ENCODE measurements around the gene SUGCT.
"Not testable (repeated sequence)": the region's sequence is repeated elsewhere in the genome, so short reads cannot be mapped to it uniquely, and the experiment has no call there.

The SUGCT gene

GRCh38 chr7:40139891-40140290, 5.1 kb downstream of the SUGCT start:
- DNase-seq (ENCODE audit: low spot score), result not testable (repeated sequence)

GRCh38 chr7:40141916-40142315, 7.1 kb downstream of the SUGCT start:
- DNase-seq (ENCODE audit: low spot score), result not testable (repeated sequence)

DNA sequence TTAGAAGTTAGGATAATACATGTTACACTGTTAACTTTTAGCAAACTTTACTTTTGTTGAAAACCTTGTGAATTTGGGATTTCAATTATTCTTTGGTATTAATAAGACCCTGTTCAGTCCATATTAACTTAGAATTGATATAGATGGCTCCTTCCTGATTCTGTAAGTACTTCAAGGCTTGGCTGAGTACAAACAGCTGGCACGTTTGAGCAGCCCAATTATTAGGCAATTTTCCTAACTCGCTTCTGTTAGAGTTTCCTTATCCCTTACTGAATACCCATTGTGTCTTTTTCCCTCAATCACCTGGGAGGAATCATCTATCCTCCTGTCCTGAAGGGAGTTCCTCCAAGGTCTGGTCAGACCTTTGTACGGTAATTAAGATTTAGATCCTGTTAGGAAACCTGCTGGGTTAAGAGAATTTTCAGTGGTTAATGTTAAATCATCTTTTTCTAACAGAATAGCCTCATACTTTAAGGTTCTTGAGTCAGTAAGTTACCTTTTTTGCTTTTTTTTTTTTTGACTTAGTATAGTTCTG, 10.9 kb downstream of the SUGCT start:
- DNase-seq (ENCODE audit: low spot score), result not testable (repeated sequence)

- no peak for DNase-seq (ENCODE audit: low spot score)
Measured at GRCh38 chr7:40147371-40148246, 12.8 kb downstream of the SUGCT start.

DNA sequence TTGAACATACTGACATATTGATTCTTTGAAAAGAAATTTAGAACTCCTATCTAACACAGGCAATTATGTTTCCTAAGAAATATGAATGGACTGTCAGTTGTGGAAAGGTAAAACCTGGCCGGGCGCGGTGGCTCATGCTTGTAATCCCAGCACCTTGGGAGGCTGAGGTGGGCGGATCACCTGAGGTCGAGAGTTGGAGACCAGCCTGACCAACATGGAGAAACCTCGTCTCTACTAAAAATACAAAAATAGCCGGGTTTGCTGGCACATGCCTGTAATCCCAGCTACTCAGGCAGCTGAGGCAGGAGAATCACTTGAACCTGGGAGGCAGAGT, 13.4 kb downstream of the SUGCT start:
- not testable (repeated sequence) for DNase-seq (ENCODE audit: low spot score)

DNA sequence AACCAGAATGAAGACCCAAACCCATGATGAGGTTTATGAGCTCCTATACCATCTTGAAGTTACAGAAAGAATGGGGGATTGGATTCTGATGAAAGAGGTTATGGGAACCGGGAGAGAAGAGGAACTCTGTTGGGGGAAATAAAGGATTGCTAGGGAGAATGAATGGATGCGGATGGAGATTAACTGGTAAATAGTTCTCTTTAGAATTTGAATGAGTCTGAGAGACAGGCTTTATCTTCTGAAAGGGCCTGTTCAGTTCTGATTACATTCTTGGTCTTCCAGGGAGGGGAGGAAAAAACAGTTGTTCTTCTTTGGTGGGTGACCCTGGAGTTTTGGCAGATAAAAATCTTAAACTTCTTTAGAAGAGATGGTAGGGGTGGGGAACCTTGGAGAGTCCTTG, 13.9 kb downstream of the SUGCT start:
- no peak for DNase-seq (ENCODE audit: low spot score)

GRCh38 chr7:40151504-40151903, 16.7 kb downstream of the SUGCT start:
- DNase-seq (ENCODE audit: low spot score), result no peak

GRCh38 chr7:40156988-40157387, 22.2 kb downstream of the SUGCT start:
- DNase-seq (ENCODE audit: low spot score), result no peak

- no peak for DNase-seq (ENCODE audit: low spot score)
Measured at GRCh38 chr7:40162516-40162915, 27.7 kb downstream of the SUGCT start.

GRCh38 chr7:40165216-40165615, 30.4 kb downstream of the SUGCT start:
- DNase-seq (ENCODE audit: low spot score), result no peak

DNA sequence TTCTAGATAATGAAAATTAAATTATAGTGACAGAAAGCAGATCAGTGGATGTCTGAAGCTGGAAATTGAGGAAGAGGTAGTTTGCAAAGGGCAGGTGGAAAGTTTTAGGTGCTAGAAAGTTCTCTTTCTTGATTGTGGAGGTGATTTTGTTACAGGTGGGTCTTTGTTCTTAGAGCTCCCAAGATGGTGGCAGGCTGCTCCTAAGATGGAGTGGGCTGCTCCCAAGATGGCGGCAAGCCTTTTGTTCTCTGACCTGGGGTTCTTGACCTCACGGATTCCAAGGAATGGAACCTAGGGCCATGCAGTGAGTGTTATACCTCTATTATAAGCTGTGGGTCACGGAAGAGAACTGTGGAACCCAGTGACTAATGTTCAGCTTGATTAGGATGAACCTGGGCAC, 32.5 kb downstream of the SUGCT start:
- DNase-seq (ENCODE audit: low spot score), result no peak

DNA sequence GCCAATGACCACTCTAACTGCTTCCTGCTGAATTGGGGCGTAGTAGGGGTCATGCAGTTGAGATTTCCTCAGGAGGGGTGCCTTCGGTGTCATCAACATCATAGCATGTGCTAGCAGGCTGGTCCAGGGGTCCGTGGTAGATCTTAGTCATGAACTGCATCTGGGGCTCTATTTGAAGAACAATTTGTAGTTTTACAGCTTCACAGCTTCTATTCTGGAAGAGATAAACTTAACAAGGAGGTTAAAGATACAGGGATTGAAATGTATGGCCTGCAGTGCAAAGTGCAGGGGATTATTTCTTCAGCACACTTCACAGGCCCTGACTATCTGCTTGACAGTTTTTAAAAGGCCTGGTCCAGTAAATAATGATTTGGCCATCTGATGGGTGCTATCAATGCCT, 33.5 kb downstream of the SUGCT start:
- DNase-seq (ENCODE audit: low spot score), result not testable (repeated sequence)

GRCh38 chr7:40173121-40173520, 38.3 kb downstream of the SUGCT start:
- not testable (repeated sequence) for DNase-seq (ENCODE audit: low spot score)

DNA sequence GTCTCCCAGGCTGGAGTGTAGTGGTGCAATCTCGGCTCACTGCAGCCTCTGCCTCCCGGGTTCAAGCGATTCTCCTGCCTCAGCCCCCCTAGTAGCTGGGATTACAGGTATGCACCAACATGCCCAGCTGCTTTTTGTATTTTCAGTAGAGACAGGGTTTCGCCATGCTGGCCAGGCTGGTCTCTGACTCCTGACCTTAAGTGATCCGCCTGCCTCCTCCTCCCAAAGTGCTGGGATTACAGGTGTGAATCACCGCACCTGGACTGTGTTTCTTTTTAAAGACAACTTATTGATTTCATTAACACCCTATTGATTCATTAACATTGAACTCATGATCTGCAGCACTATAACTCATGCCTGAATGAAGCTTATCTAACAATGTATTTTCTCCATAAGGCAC, 40.5 kb downstream of the SUGCT start:
- DNase-seq (ENCODE audit: low spot score), result not testable (repeated sequence)

DNA sequence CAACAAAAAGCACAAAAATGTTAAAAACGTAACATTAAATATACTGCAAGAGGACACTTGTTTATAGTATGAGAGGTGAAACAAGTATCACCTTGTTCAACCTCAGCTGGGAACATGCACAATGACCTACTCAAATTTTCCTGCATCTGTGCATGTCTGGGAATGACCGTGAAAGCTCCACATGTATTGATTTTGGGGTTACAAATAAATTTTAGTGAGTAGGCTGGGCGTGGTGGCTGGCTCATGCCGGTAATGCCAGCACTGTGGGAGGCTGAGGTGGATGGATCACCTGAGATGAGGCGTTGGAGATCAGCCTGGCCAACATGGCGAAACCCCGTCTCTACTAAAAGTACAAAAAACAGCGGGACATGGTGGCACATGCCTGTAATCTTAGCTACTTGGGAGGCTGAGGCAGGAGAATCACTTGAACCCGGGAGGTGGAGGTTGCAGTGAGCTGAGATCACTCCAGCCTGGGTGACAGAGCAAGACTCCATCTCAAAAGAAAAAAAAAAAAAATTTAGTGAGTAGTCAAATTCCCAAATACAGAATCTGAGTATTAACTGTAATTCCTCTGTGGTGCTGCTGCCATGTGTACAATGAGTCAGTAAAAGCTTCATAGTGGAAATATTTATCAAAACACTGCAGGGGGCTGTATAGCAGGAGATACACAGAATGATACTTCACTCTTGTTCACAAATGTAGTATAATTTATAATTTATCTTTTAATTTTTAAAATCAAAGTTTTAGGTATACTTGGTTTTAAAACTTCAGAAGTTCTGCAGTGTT, 41.1 kb downstream of the SUGCT start:
- DNase-seq (ENCODE audit: low spot score), result peak; percentile 58

GRCh38 chr7:40177071-40177470, 42.3 kb downstream of the SUGCT start:
- no peak for DNase-seq (ENCODE audit: low spot score)

- no peak for DNase-seq (ENCODE audit: low spot score)
Measured at GRCh38 chr7:40182452-40182851, 47.6 kb downstream of the SUGCT start.

DNA sequence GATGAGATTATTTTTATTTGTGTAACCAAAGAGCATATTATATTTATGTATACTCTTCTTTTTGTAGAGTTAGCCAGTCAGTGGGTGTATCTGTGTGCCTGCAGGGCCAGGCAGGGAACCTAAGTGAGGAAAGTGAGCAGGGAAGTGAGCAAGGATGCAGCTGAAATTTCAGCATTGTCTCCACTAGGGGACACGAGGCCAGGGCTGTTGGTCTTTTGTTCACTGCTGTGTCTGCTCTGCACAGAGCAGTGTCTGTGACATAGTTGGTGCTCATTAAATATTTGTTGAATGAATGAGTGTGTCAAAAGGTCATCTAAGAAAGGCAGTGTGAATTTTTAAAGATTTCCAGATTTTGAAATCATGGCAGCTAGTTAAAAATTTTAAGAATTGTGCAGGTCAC, 51.8 kb downstream of the SUGCT start:
- DNase-seq (ENCODE audit: low spot score), result no peak

DNA sequence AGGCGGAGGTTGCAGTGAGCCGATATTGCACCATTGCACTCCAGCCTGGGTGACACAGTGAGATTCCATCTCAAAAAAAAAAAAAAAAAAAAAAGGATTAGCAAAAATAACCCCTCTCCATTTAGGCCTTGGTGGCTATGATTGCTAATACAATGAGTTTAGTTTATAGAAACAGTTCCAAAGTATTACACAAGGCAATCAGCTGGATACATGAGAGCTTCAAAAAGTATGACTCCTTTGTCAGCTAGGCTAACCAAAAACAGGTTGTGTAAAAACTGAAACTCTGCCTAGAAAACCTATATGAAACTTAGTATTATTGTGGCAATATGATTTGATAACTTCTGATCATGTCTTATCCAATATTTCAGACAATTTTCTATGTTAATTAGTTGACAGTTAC, 57.2 kb downstream of the SUGCT start:
- peak; percentile 80 for DNase-seq (ENCODE audit: low spot score)

- DNase-seq (ENCODE audit: low spot score), result peak; percentile 53
Measured at GRCh38 chr7:40194745-40195144, 59.9 kb downstream of the SUGCT start.

DNA sequence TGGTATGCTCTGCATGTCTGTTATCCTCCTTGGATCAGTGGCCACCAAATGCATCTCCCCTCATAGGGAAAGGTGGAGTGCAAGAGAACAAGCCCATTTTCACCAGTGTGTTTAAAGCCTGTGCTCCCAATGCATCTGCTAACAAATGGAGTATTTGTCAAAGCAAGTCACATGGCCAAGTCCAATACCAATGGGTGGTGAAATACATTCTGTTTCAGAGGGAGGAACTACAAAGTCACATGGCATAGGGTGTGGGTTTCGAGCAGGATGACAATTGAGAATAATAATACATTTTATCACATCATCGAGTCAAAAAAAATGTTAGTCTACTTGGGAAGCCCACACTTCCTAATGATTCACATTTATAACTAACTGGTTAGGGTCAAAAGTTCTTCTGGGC, 62.7 kb downstream of the SUGCT start:
- no peak for DNase-seq (ENCODE audit: low spot score)

DNA sequence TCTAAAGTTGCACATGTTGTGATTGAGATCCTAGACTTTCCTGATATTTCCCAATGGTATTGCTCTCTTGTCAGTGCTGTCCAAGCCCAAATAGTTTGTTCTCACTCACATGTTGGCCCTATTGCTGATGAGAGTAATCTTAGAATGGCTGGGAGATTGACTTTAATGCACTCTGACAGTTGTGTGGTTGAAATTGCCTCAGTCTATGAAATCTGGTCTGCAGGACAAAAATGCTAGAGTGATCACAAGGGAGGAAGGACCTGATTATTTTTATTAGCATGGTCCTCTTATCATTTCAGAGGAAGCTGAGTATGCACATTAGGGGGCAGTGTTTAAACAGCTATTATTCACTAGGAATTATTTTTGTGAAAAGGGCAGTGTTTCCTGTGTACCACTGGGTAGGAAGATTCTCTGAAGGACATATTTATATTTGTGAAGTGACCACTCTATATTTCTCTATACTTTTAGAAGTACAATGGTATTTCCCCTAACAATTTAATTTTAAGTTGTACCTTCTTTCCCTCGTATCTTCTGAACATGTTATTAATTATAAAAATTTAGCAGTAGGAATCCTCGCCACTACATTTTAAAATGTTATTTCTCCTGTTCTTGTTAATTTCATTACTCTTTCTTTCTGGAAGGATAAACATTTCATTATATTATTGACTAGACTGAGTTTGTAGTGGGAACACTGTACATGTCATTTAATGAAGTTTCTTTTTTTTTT, 64.4 kb downstream of the SUGCT start:
- DNase-seq (ENCODE audit: low spot score), result peak; percentile 48
